Stomach (tissue), 9 donors: ENCODE data around the gene CACNA2D3. TPM values are rescaled to one million over a fixed set of nuclear protein-coding genes. Genes with fewer than 3 reads are reported as not detected.

Experiments used
- DNase-seq, 2 donors: peaks; one replicate each; pipeline versions ENCODE4 v3.0.0 to v3.0.0-alpha.2; 2013 to 2019
- H3K27ac ChIP-seq, 5 donors: fragments of 200-600 bp in 4 of 5; sonication (generic) in 4 of 5; one replicate each; pipeline ENCODE4 v1.5.1; 2013 to 2019; ENCODE audit warnings: mild to moderate bottlenecking in 1 of 5, moderate library complexity in 1 of 5
- H3K27me3 ChIP-seq, 3 donors: fragments of 200-600 bp; sonication (generic); one replicate each; pipeline ENCODE4 v1.5.1; 2017 to 2019; ENCODE audit warnings: mixed run types in 1 of 3
- H3K36me3 ChIP-seq, 4 donors: fragments of 200-600 bp; sonication (generic); 1 replicate in 3 of 4; 2 replicates in 1 of 4; pipeline ENCODE4 v1.5.1; 2016 to 2019
- H3K4me1 ChIP-seq, 4 donors: fragments of 200-600 bp; sonication (generic); one replicate each; pipeline ENCODE4 v1.5.1; 2016 to 2019
- H3K4me3 ChIP-seq, 4 donors: fragments of 200-600 bp; sonication (generic) in 3 of 4; one replicate each; pipeline ENCODE4 v1.5.1; 2016 to 2019; ENCODE audit warnings: mild to moderate bottlenecking in 1 of 4
- H3K9me3 ChIP-seq, 4 donors: fragments of 200-600 bp; sonication (generic); one replicate each; pipeline ENCODE4 v1.5.1; 2016 to 2019
- CTCF ChIP-seq, 7 experiments: fragments of 450-650 bp in 4 of 7; fragments of 200-600 bp in 3 of 7; sonication (generic) in 3 of 7; IDR thresholded peaks; one replicate each; pipeline ENCODE4 v1.5.1; 2016 to 2019; ENCODE audit warnings: antibody characterized with exemption in 7 of 7, control low read depth in 2 of 7, mild to moderate bottlenecking in 1 of 7
- EP300 ChIP-seq: sonication (generic); formaldehyde crosslinking; IDR thresholded peaks from one replicate; pipeline ENCODE4 v1.6.1; 2017; ENCODE audit warnings: antibody characterized with exemption
- POLR2A ChIP-seq, 4 donors: fragments of 450-650 bp; IDR thresholded peaks; one replicate each; pipeline ENCODE4 v1.6.1; 2016; ENCODE audit warnings: antibody characterized with exemption in 4 of 4, control low read depth in 2 of 4, mild to moderate bottlenecking in 1 of 4, moderate library complexity in 1 of 4
- POLR2AphosphoS5 ChIP-seq, 3 donors: sonication (generic); formaldehyde crosslinking; IDR thresholded peaks; one replicate each; pipeline ENCODE4 v1.6.1; 2016; ENCODE audit warnings: antibody characterized with exemption in 3 of 3
- WGBS, 5 donors: extraction: QIAGEN DNeasy Blood & Tissue Kit in 3 of 5; methylation state at CpG; one replicate each; pipeline versions ENCODE4 v1.1.5 to v1.1.7; 2013 to 2018; 5-methylcytosine and 5-hydroxymethylcytosine counted together
- intact Hi-C: fragments of 100-400 bp; cut with DNase I; formaldehyde crosslinking; loops from one replicate; pipeline ENCODE4 v1.15.1; 2023; ENCODE audit warnings: low total_unique reads
- polyA plus RNA-seq, 3 donors: library from polyadenylated mRNA; stranded (reverse); fragments of 200-250 nt; gene quantifications; one replicate each; pipeline ENCODE4 v1.2.3, GENCODE V29; 2013
- total RNA-seq, 5 donors: library from RNA; depleted of rRNA; stranded (reverse); fragments of >200 nt; gene quantifications; one replicate each; pipeline versions ENCODE4 v1.1.0 to v1.2.3, GENCODE V29; 2014 to 2016
- donor health status: healthy with polysubstance abuse.
- donor health status: Bipolar disorder and iron deficiency.
- donor health status: healthy.

The CACNA2D3 gene
- total and polyA plus RNA-seq, 8 donors = 0.56 to 54.0 (median 2.9) TPM; not detected in 1

- TF ChIP-seq POLR2A (IDR thresholded peaks at IDR 0.05) (no peak), POLR2AphosphoS5 (IDR thresholded peaks at IDR 0.05) (no peak), EP300 (no peak), CTCF (IDR thresholded peaks at IDR 0.05) (no peak)
- H3K4me3 ChIP-seq = no peak overlapping the region
- intact Hi-C loops = no loop called here
- no peaks in the 10 kb centered on the region for H3K27me3 ChIP-seq
- H3K36me3 ChIP-seq = no peaks in the 10 kb centered on the region
- no peaks in the 10 kb centered on the region for H3K9me3 ChIP-seq
- no peak overlapping the region for H3K27ac ChIP-seq
- DNase-seq = no peak
- 89 to 100% (median 95%) methylated on average over 1 of the region's 1 CpG for WGBS, 5 donors
- H3K4me1 ChIP-seq = peaks cover 0 to 25% (median 9%) of the 10 kb centered on the region in 4 donors
Observed at GRCh38 chr3:54888873-54889272, 766.5 kb downstream of the CACNA2D3 start.

- no peaks in the 10 kb centered on the region for H3K27me3 ChIP-seq
- WGBS, 5 donors = 76 to 89% (median 81%) methylated on average over 3 of the region's 3 CpGs
- H3K36me3 ChIP-seq = no peaks in the 10 kb centered on the region
- no peak for TF ChIP-seq CTCF (IDR thresholded peaks at IDR 0.05)
- no peak overlapping the region for H3K27ac ChIP-seq
- intact Hi-C loops = no loop called here
- H3K4me3 ChIP-seq = no peak overlapping the region
- H3K9me3 ChIP-seq = no peaks in the 10 kb centered on the region
- DNase-seq = no peak
- H3K4me1 ChIP-seq = peaks cover 0 to 25% (median 9%) of the 10 kb centered on the region in 4 donors
Observed at GRCh38 chr3:54889731-54890130, 767.4 kb downstream of the CACNA2D3 start.

GRCh38 chr3:54891540-54891897 is 769.2 kb downstream of the CACNA2D3 start:
- intact Hi-C loops = no loop called here
- Histone ChIP-seq H3K36me3 (no peaks in the 10 kb centered on the region), H3K27me3 (no peaks in the 10 kb centered on the region), H3K4me1 (peaks cover 0 to 25% (median 9%) of the 10 kb centered on the region in 4 donors), H3K27ac (peak overlapping the region in 4 of 5 donors; percentile 53 to 80 (median 64)), H3K9me3 (no peaks in the 10 kb centered on the region), H3K4me3 (no peak overlapping the region)
- DNase-seq = peak; percentile 64 to 92
- TF ChIP-seq POLR2A (IDR thresholded peaks at IDR 0.05) (no peak), POLR2AphosphoS5 (IDR thresholded peaks at IDR 0.05) (peak; percentile 56 to 86 (median 70)), CTCF (IDR thresholded peaks at IDR 0.05) (peak in 4 of 7 experiments; percentile 16 to 44 (median 28))
- WGBS, 5 donors = 6 to 29% (median 14%) methylated on average over 4 to 5 of the region's 5 CpGs

- Histone ChIP-seq H3K27ac (peak overlapping the region in 2 of 5 donors; percentile 19 to 75), H3K4me1 (peaks cover 0 to 25% (median 9%) of the 10 kb centered on the region in 4 donors), H3K9me3 (no peaks in the 10 kb centered on the region), H3K36me3 (no peaks in the 10 kb centered on the region), H3K27me3 (no peaks in the 10 kb centered on the region), H3K4me3 (no peak overlapping the region)
- TF ChIP-seq EP300 (no peak), POLR2A (IDR thresholded peaks at IDR 0.05) (no peak), POLR2AphosphoS5 (IDR thresholded peaks at IDR 0.05) (no peak), CTCF (IDR thresholded peaks at IDR 0.05) (no peak)
- intact Hi-C loops = no loop called here
- 22 to 96% (median 63%) methylated on average over 2 of the region's 2 CpGs for WGBS, 5 donors
- DNase-seq = no peak
Observed at GRCh38 chr3:54892168-54892567, 769.8 kb downstream of the CACNA2D3 start.
